ENCODE results near the gene CCNB1IP1.
"Not testable (repeated sequence)": the region's sequence is repeated elsewhere in the genome, so short reads cannot be mapped to it uniquely, and the experiment has no call there.

The CCNB1IP1 gene

DNA sequence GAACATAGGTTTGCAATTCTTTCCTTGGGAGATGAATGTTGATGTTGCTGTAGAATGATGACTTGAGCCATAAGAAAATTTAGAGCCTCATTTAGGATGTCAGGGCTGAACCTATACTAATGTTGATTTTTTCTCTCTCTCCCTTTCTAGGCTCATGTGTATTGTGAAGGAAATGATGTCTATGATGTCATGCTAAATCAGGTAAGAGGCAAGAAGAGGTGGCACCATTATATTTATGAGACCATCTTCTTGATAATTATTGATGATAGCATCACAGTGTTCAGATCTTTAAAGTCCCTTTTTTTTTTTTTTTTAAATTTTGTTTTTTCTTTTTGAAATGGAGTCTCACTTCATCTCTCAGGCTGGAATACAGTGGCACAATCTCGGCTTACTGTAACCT is 13.6 kb upstream of the CCNB1IP1 start:
- Mint-ChIP-seq H3K27me3 (no peaks in the 10 kb centered on the region), H3K4me1 (peaks cover 11% of the 10 kb centered on the region), H3K36me3 (peaks cover 8% of the 10 kb centered on the region), H3K27ac (no peak overlapping the region), H3K9me3 (no peaks in the 10 kb centered on the region), H3K4me3 (no peak overlapping the region)
- no peak for DNase-seq (ENCODE audit: low spot score in 2 of 2)
- ATAC-seq (ENCODE audit: low read depth): no peak

DNA sequence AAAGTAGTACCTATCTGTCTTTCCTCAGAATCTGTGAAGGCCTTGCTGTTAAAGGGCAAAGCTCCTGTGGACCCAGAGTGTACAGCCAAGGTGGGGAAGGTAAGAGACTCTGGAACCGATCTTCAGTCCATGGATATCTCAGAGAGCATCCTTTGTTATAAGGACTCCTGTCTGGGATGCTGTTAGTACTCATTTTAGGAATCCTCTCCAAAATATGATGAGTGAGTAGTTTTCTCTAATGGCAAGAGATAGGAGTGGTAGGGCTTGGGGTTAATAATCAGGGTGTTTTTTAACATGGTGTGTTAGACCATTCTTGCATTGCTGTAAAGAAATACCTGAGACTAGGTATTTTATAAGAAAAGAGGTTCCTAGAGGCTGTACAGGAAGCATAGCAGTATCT is 12.3 kb upstream of the CCNB1IP1 start:
- H3K36me3 Mint-ChIP-seq: peaks cover 7% of the 10 kb centered on the region

DNA sequence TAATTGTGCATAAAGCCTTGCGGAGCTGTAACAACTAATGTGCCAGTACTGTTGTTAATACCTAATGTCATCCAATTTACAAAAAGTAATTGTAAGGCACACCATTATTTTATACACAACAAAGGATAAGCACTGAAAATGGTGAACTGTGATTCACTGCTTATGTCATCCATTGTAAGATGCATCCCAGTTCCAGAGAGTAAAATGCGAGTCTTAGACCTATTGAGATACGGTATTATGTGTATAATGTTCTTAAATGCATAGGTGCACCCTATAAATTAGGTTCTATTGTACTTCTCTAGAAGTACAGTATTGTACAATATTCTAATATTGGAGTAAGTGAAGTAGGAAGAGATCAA is 10.8 kb upstream of the CCNB1IP1 start:
- Mint-ChIP-seq H3K4me1 (peaks cover 14% of the 10 kb centered on the region), H3K27ac (peak overlapping the region; percentile 98), H3K9me3 (no peaks in the 10 kb centered on the region), H3K36me3 (peaks cover 5% of the 10 kb centered on the region), H3K27me3 (no peaks in the 10 kb centered on the region), H3K4me3 (peak overlapping the region; percentile 96)
- ATAC-seq (ENCODE audit: low read depth) (no peak), DNase-seq (ENCODE audit: low spot score in 2 of 2) (no peak)

More for the DNA sequence above, 12.3 kb upstream of the CCNB1IP1 start:
- H3K4me3 Mint-ChIP-seq: no peak overlapping the region
- no peak for ATAC-seq (ENCODE audit: low read depth)
- H3K27ac Mint-ChIP-seq: peak overlapping the region; percentile 7
- no peaks in the 10 kb centered on the region for H3K27me3 Mint-ChIP-seq
- no peaks in the 10 kb centered on the region for H3K9me3 Mint-ChIP-seq
- no peak for DNase-seq (ENCODE audit: low spot score in 2 of 2)
- H3K4me1 Mint-ChIP-seq: peaks cover 11% of the 10 kb centered on the region

DNA sequence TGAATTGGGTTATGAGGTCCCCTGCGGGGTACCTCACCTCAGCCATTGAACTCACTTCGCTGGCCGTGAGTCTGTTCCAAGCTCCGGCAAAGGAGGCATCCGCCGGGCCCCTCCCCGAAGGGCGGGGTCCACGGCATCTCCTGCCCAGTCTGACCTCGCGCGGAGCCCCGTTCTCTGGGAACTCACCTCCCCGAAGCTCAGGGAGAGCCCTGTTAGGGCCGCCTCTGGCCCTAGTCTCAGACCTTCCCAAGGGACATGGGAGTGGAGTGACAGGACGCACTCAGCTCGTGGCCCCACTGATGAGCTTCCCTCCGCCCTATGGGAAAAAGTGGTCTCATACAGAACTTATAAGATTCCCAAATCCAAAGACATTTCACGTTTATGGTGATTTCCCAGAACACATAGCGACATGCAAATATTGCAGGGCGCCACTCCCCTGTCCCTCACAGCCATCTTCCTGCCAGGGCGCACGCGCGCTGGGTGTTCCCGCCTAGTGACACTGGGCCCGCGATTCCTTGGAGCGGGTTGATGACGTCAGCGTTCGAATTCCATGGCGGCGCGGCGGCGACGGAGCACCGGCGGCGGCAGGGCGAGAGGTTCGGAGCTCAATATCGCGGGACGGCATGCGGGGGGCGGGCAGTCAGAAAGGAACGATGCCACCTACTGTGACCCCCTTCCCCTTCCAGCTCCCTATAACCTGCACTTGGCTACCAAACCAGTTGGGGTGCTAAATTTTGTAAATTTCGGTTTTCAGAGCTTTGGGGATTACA is 10.2 kb upstream of the CCNB1IP1 start, which contains the start of gene PARP2:
Gene PARP2, plus strand, starts transcription at position 544 of the 770 bp plus-strand sequence. Its CDS starts 7 bp downstream, at position 551.
- H3K27ac Mint-ChIP-seq: peak within 1 kb of the TSS; percentile 98
- peaks cover 5% of the 10 kb centered on the region for H3K36me3 Mint-ChIP-seq
- ATAC-seq (ENCODE audit: low read depth) (peak; percentile 76), DNase-seq (ENCODE audit: low spot score in 2 of 2) (peak; percentile 89 to 92)
- no peaks in the 10 kb centered on the region for H3K9me3 Mint-ChIP-seq
- H3K4me1 Mint-ChIP-seq: peaks cover 14% of the 10 kb centered on the region
- peak within 1 kb of the TSS; percentile 96 for H3K4me3 Mint-ChIP-seq
- H3K27me3 Mint-ChIP-seq: no peaks in the 10 kb centered on the region

DNA sequence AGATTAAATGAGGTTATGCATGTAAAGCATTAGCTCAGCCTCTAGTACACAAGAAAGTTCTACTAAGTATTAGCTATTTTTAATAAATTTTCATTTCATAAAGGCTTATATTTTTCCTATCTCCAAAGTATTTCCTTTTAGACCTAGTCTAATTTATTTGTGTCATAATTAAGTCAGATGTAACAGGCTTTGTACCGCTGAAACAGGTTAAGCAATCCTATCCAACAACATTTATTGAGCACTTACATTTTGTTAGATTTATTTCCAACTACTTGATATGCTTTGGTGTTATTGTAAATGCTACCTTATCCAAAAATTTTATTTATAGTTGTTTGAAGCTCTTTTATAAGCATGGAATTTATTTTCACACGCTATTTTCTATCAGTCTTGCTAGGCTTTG is 8.6 kb upstream of the CCNB1IP1 start:
- no peaks in the 10 kb centered on the region for H3K27me3 Mint-ChIP-seq
- H3K27ac Mint-ChIP-seq: no peak overlapping the region
- no peak overlapping the region for H3K4me3 Mint-ChIP-seq
- peaks cover 5% of the 10 kb centered on the region for H3K36me3 Mint-ChIP-seq
- H3K4me1 Mint-ChIP-seq: peaks cover 14% of the 10 kb centered on the region
- DNase-seq (ENCODE audit: low spot score in 2 of 2): no peak
- no peak for ATAC-seq (ENCODE audit: low read depth)
- H3K9me3 Mint-ChIP-seq: no peaks in the 10 kb centered on the region

DNA sequence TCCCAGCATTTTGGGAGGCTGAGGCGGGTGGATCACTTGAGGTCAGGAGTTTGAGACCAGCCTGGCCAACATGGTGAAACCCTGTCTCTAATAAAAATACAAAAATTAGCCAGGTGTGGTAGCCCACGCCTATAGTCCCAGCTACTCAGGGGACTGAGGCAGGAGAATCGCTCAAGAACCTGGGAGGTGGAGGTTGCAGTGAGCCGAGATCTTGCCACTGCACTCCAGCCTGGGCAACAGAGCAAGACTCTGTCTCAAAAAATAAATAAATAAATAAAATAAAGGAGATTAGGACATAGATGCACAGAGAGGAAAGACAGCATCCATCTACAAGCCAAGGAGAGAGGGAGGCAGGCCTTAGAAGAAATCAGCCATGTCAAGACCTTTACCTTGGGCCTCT is 8.0 kb upstream of the CCNB1IP1 start:
- H3K36me3 Mint-ChIP-seq; H3K27ac Mint-ChIP-seq; H3K4me3 Mint-ChIP-seq; H3K27me3 Mint-ChIP-seq; H3K9me3 Mint-ChIP-seq; DNase-seq (ENCODE audit: low spot score in 2 of 2); ATAC-seq (ENCODE audit: low read depth): not testable (repeated sequence)
- H3K4me1 Mint-ChIP-seq: peaks cover 14% of the 10 kb centered on the region

DNA sequence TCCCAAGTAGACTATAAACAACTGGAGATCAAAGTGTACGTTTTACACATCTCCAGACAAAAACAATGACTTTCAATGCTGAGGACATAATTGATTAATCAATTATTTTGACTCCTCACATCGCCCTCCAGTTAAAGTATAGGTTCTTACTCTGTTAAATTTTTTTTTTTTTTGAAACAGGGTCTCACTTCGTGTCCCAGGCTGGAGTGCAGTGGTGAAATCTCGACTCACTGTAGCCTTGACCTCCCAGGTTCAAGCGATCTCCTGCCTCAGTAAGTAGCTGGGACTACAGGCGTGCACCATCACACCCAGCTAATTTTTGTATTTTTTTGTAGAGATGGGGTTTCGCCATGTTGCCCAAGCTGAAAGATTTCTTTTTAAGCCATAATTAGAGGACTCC is 938 bp upstream of the CCNB1IP1 start:
- H3K4me3 Mint-ChIP-seq: no peak overlapping the region
- peaks cover 16% of the 10 kb centered on the region for H3K4me1 Mint-ChIP-seq
- H3K36me3 Mint-ChIP-seq: no peaks in the 10 kb centered on the region
- H3K27ac Mint-ChIP-seq: no peak overlapping the region
- ATAC-seq (ENCODE audit: low read depth) (no peak), DNase-seq (ENCODE audit: low spot score in 2 of 2) (no peak)
- H3K27me3 Mint-ChIP-seq: no peaks in the 10 kb centered on the region
- no peaks in the 10 kb centered on the region for H3K9me3 Mint-ChIP-seq

DNA sequence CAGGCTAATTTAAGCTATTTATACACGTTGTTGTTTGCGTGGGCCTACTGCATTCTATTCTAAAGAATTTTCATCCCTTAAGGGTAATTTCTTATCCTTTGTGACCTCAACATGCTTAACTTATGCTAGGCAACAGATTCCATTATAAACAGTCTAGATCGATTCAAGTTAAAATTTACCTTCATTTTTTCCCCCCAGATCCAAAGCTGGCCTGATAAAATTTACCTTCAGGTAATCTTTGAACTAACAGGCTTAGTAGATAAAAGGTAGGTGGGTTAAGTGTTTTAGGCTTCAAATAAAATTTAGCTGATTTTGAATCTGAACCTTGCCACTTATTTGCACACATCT is 389 bp upstream of the CCNB1IP1 start:
- Mint-ChIP-seq H3K27me3 (no peaks in the 10 kb centered on the region), H3K9me3 (no peaks in the 10 kb centered on the region), H3K27ac (peak overlapping the region; percentile 92), H3K36me3 (no peaks in the 10 kb centered on the region), H3K4me3 (peak overlapping the region; percentile 96), H3K4me1 (peaks cover 17% of the 10 kb centered on the region)
- DNase-seq (ENCODE audit: low spot score in 2 of 2) (no peak), ATAC-seq (ENCODE audit: low read depth) (no peak)

DNA sequence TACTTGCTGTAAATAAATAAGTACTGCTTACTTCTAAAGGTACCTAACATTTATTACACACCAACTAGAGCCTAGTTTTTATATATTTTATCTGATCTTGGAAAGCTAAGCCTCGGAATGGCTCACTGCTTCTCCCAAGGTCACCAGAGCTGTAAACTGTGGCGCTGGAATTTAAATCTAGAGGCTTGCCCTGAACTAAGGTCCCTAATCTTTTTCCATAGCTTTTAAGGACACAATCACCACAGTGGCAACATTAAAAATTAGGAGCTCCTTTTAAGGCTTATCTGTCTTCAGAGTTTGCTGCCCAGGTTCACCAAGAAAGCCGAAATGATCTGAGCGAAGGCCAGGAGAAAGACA is 670 bp downstream of the CCNB1IP1 start:
- DNase-seq (ENCODE audit: low spot score in 2 of 2): no peak
- Mint-ChIP-seq H3K27me3 (no peaks in the 10 kb centered on the region), H3K27ac (peak overlapping the region; percentile 92), H3K9me3 (no peaks in the 10 kb centered on the region), H3K4me1 (peaks cover 22% of the 10 kb centered on the region), H3K36me3 (peaks cover 2% of the 10 kb centered on the region), H3K4me3 (peak overlapping the region; percentile 96)
- ATAC-seq (ENCODE audit: low read depth): no peak

DNA sequence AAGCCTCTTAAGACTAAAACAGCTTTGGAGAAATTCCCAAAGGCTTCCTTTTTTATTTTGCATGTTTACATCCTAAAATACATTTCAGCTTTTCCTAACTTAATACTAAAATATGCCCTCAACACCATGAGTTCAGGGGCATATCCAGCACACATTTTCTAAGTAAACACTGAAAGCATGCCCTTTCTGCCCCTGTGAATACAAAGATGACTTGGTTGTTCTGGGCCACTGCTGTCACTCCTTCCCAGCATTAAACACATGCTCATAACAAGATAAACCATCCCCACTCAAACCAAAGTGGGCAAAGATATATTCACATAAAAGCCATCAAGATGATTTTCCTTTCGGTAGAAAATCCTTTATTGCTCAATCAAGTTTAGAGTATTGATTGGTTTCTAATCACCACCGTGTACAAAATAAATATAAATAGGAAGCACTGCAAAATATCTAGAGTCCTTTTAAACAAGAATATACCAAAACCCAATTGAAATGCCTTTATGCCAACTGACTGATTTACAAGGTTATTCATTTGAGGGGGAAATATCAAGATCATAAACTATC is 1.9 kb downstream of the CCNB1IP1 start:
- Mint-ChIP-seq H3K9me3 (no peaks in the 10 kb centered on the region), H3K4me3 (no peak overlapping the region), H3K27me3 (no peaks in the 10 kb centered on the region), H3K36me3 (peaks cover 3% of the 10 kb centered on the region), H3K27ac (peak overlapping the region; percentile 41), H3K4me1 (peaks cover 24% of the 10 kb centered on the region)
- DNase-seq (ENCODE audit: low spot score in 2 of 2) (no peak), ATAC-seq (ENCODE audit: low read depth) (no peak)

DNA sequence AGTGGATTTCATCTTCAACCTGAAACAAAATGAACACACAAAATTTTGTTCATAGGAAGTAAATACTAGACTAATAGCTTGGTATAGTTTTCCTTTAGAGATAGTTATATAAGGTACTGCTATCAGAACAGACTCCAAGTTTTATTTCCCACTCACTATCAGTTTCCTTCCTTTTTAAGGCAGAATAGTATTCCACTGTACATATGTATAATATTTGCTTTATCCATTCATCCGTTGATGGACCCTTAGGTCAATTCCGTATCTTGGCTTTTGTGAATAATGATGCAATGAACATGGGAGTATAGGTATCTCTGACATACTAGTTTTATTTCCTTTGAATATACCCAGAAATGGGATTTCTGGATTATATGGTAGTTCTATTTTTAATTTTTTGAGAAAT is 3.7 kb downstream of the CCNB1IP1 start:
- no peak overlapping the region for H3K4me3 Mint-ChIP-seq
- H3K9me3 Mint-ChIP-seq: no peaks in the 10 kb centered on the region
- H3K27ac Mint-ChIP-seq: no peak overlapping the region
- no peak for DNase-seq (ENCODE audit: low spot score in 2 of 2)
- ATAC-seq (ENCODE audit: low read depth): no peak
- H3K27me3 Mint-ChIP-seq: no peaks in the 10 kb centered on the region
- H3K36me3 Mint-ChIP-seq: peaks cover 6% of the 10 kb centered on the region
- peaks cover 24% of the 10 kb centered on the region for H3K4me1 Mint-ChIP-seq

DNA sequence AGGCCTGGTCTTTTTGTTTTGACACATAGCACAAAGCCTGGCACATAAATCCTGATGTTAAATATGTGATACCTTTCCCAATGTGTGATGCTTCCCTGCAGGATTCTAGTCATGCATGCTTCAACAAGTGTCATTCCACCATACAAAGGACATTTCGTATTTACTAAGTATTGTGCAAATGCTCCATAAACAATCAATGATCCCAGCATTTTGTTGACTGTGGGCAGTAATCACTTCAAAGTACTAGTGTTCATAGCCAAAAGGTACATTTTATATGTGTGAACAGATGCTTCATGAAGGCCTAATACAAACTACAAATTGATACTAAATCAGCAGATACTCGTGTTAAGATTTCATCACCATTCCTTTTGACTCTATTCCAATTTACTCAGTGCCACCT is 4.4 kb downstream of the CCNB1IP1 start:
- no peak for DNase-seq (ENCODE audit: low spot score in 2 of 2)
- peaks cover 24% of the 10 kb centered on the region for H3K4me1 Mint-ChIP-seq

DNA sequence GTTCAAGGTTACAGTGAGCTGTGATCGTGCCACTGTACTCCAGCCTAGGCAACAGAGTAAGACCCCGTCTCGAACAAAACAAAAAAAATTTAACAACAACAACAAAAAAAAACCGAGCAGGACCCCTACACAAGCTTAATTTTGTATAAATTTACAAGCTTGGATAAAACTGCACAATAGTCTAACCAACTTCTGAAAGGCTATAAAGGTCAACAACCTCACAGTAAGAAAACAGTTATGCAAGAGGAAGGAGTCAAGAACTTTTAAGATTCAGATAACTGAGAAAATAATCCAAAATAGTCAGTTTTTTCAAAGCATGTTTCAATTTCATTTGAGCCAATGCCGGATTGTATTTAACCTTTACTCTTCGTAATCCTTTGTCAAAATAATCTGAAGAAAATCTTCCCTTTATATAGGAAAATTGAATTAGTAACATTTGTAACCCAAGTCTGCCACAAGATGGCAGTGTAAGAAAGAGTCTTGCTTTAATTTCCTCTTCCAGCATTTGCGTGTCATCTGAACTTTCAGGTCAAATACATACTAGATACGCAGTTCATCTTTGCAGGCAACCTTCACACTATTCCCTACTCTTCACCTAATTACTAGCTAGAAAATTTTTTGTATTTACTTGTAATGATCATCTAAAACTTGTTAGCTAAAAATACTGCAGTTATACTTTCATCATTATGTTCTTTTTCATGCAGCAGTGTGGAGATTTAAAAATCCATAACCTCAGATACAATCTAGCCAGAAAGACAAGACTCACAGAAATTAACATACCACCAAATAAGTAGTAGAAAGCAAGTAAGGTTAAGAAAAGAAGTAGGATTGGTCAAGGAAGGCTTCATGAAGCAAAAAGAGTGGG is 5.8 kb downstream of the CCNB1IP1 start:
- DNase-seq (ENCODE audit: low spot score in 2 of 2) (peak; percentile 20 to 58), ATAC-seq (ENCODE audit: low read depth) (peak; percentile 60)
- Mint-ChIP-seq H3K27me3 (no peaks in the 10 kb centered on the region), H3K4me1 (peaks cover 21% of the 10 kb centered on the region), H3K36me3 (peaks cover 7% of the 10 kb centered on the region), H3K4me3 (no peak overlapping the region), H3K27ac (peak overlapping the region; percentile 64), H3K9me3 (no peaks in the 10 kb centered on the region)

More for the DNA sequence above, 4.4 kb downstream of the CCNB1IP1 start:
- H3K27me3 Mint-ChIP-seq: no peaks in the 10 kb centered on the region
- H3K36me3 Mint-ChIP-seq: peaks cover 7% of the 10 kb centered on the region
- ATAC-seq (ENCODE audit: low read depth): no peak
- H3K27ac Mint-ChIP-seq: peak overlapping the region; percentile 47
- H3K9me3 Mint-ChIP-seq: no peaks in the 10 kb centered on the region
- no peak overlapping the region for H3K4me3 Mint-ChIP-seq

DNA sequence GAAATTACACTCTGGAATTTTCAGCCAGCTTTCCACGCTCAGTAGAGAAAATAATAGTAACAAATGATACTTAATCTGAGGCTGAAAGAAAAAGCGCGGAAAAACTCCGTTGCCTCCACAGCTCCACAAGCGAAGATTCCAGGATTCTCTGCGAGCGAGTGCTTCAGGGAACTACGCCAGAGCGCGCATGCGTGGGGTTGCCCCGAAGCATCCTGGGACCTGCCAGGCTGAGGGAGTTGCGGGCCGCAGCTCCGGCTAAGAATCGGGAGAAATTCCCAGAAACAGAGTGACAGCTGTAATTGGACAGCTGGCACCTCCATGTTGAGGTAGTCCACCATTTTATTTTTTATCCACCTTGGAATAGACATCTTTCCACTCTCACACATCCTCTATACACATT is 15.4 kb downstream of the CCNB1IP1 start:
- ATAC-seq (ENCODE audit: low read depth) (no peak), DNase-seq (ENCODE audit: low spot score in 2 of 2) (no peak)
- Mint-ChIP-seq H3K27me3 (no peaks in the 10 kb centered on the region), H3K27ac (no peak overlapping the region), H3K4me1 (no peaks in the 10 kb centered on the region), H3K9me3 (no peaks in the 10 kb centered on the region), H3K36me3 (peaks cover 13% of the 10 kb centered on the region), H3K4me3 (no peak overlapping the region)

All from memory B cell (primary cell).